Psoas muscle (tissue), 8 donors: ENCODE measurements around the gene ZSCAN2. TPM values are rescaled to one million over a fixed set of nuclear protein-coding genes. Genes with fewer than 3 reads are reported as not detected.

Source experiments
- ATAC-seq, 4 donors: fragments of 200-7000 bp; cut with Tn5 transposase; one replicate each; pipeline ENCODE4 v1.9.1; 2020; ENCODE audit warnings: moderate library complexity in 3 of 4, mild to moderate bottlenecking in 2 of 4
- DNase-seq, 2 donors: peaks; one replicate each; pipeline ENCODE4 v3.0.0-alpha.2; 2020
- H3K27ac ChIP-seq: fragments of 200-600 bp; one replicate; pipeline ENCODE4 v1.8.0; 2022
- H3K27me3 ChIP-seq, 3 donors: fragments of 200-600 bp in 1 of 3; one replicate each; pipeline versions ENCODE4 v1.6.1 to v1.8.0; 2013 to 2022; ENCODE audit warnings: low read length in 2 of 3, mild to moderate bottlenecking in 2 of 3, moderate library complexity in 1 of 3; ENCODE audit not compliant: insufficient read depth in 3 of 3
- H3K36me3 ChIP-seq, 2 donors: fragments of 200-600 bp in 1 of 2; one replicate each; pipeline versions ENCODE4 v1.6.1 to v1.8.0; 2013 to 2022; ENCODE audit warnings: low read depth in 1 of 2, mild to moderate bottlenecking in 1 of 2, moderate library complexity in 1 of 2; ENCODE audit not compliant: insufficient read depth in 1 of 2
- H3K4me1 ChIP-seq: fragments of 200-600 bp; one replicate; pipeline ENCODE4 v1.8.0; 2022
- H3K4me3 ChIP-seq: fragments of 200-600 bp; one replicate; pipeline ENCODE4 v1.8.0; 2022; ENCODE audit warnings: mild to moderate bottlenecking
- H3K9me3 ChIP-seq: fragments of 200-600 bp; one replicate; pipeline ENCODE4 v1.8.0; 2022
- CTCF ChIP-seq: fragments of 200-600 bp; IDR thresholded peaks from one replicate; pipeline ENCODE4 v1.8.0; 2022; ENCODE audit warnings: antibody characterized with exemption
- WGBS, 3 donors: extraction: QIAGEN DNeasy Blood & Tissue Kit; methylation state at CpG; one replicate each; pipeline versions ENCODE4 v1.1.6 to v1.1.7; 2013; 5-methylcytosine and 5-hydroxymethylcytosine counted together
- intact Hi-C, 2 donors: fragments of 100-400 bp; cut with DNase I; formaldehyde crosslinking; loops; one replicate each; pipeline versions ENCODE4 v1.11.0 to v1.14.2; 2022
- polyA plus RNA-seq, 3 donors: library from polyadenylated mRNA; stranded (reverse); fragments of 200-250 nt; gene quantifications; one replicate each; pipeline ENCODE4 v1.2.3, GENCODE V29; 2013
- total RNA-seq, 4 donors: library from RNA; stranded (reverse); fragmentation: NEBNext Ultra II Directional in 2 of 4; extraction: Animal tissue kit (Norgen Biotek cat#: 25700) in 2 of 4; gene quantifications; one replicate each; pipeline versions ENCODE4 v1.2.1 to v1.2.4, GENCODE V29; 2021 to 2023
- donor health status: healthy with polysubstance abuse.
- donor health status: DM: no; HTN: no; CAD: no; lungs with moderate emphysema.
- donor health status: Bipolar disorder and iron deficiency.
- donor health status: healthy.
- donor health status: DM: yes; HTN: yes; CAD: no.
- donor health status: DM: no; HTN: no; CAD: no.
- donor health status: DM: no; HTN: no; CAD: no.
- donor health status: DM: yes; HTN: yes; CAD: no.

The ZSCAN2 gene
- total and polyA plus RNA-seq, 7 donors = 3.3 to 9.6 (median 4.4) TPM

GRCh38 chr15:84669726-84670125 lies 68.9 kb downstream of the ZSCAN2 start:
- no peaks in the 10 kb centered on the region for H3K4me1 ChIP-seq
- no peak for DNase-seq
- intact Hi-C loops = loop anchor here (5.0 kb wide), 2 partner anchors 33 to 38 kb away; no protein-coding TSS in a partner anchor
- no peak overlapping the region for H3K4me3 ChIP-seq
- TF ChIP-seq CTCF = no peak
- ATAC-seq = no peak
- H3K9me3 ChIP-seq = no peaks in the 10 kb centered on the region
- no peak overlapping the region for H3K27ac ChIP-seq
- WGBS, 3 donors = 85 to 89% (median 87%) methylated on average over 8 of the region's 8 CpGs
- H3K36me3 ChIP-seq = peaks cover 0 to 78% of the 10 kb centered on the region in 2 donors
- no peaks in the 10 kb centered on the region for H3K27me3 ChIP-seq

GRCh38 chr15:84671211-84671610 lies 70.4 kb downstream of the ZSCAN2 start:
- intact Hi-C loops = no loop called here
- no peak for TF ChIP-seq CTCF
- H3K36me3 ChIP-seq = peaks cover 0 to 76% of the 10 kb centered on the region in 2 donors
- H3K4me1 ChIP-seq = no peaks in the 10 kb centered on the region
- H3K4me3 ChIP-seq = no peak overlapping the region
- no peak for DNase-seq
- ATAC-seq = no peak
- H3K27me3 ChIP-seq = no peaks in the 10 kb centered on the region
- H3K27ac ChIP-seq = no peak overlapping the region
- H3K9me3 ChIP-seq = no peaks in the 10 kb centered on the region

Other genes with a start within 250 kb of the ZSCAN2 start
- 10 to 100 TPM in 3 of 4 donors, 1 to 10 TPM in 1; 8.9 to 22.0 (median 12.1) TPM for gene WDR73, start 53.3 kb downstream of the ZSCAN2 start, total RNA-seq
- gene WDR73, start 53.3 kb downstream of the ZSCAN2 start, polyA plus RNA-seq = 10 to 100 TPM; 13.6 to 18.7 (median 17.0) TPM
- 1 to 10 TPM; 1.0 to 2.1 (median 1.2) TPM for gene NMB, start 57.2 kb downstream of the ZSCAN2 start, total RNA-seq
- gene NMB, start 57.2 kb downstream of the ZSCAN2 start, polyA plus RNA-seq = 1 to 10 TPM; 3.1 to 6.3 (median 5.6) TPM
- 100 to 1,000 TPM in 2 of 4 donors, 10 to 100 TPM in 2; 80.7 to 106 (median 95.5) TPM for gene SEC11A, start 115.1 kb downstream of the ZSCAN2 start, total RNA-seq
- 100 to 1,000 TPM; 146 to 237 (median 201) TPM for gene SEC11A, start 115.1 kb downstream of the ZSCAN2 start, polyA plus RNA-seq
- gene ZNF592, start 147.6 kb downstream of the ZSCAN2 start, total RNA-seq = 10 to 100 TPM; 33.4 to 39.5 (median 35.5) TPM
- gene ZNF592, start 147.6 kb downstream of the ZSCAN2 start, polyA plus RNA-seq = 10 to 100 TPM; 13.1 to 43.3 (median 14.4) TPM
- 100 to 1,000 TPM; 199 to 461 (median 304) TPM for gene ALPK3, start 216.3 kb downstream of the ZSCAN2 start, total RNA-seq
- 100 to 1,000 TPM in 2 of 3 donors, 10 to 100 TPM in 1; 75.7 to 357 (median 117) TPM for gene ALPK3, start 216.3 kb downstream of the ZSCAN2 start, polyA plus RNA-seq